GM13976 (cell line): ENCODE results near the gene KLHDC2.

Source experiments
- DNase-seq: peaks from one replicate; pipeline ENCODE4 v3.0.0; 2012; ENCODE audit warnings: low spot score
- in situ Hi-C: fragments of 300-500 bp; cut with MboI; formaldehyde crosslinking; loops from one replicate; pipeline ENCODE4 v1.12.0; 2022; ENCODE audit warnings: low sequenced_read_pairs, mixed read lengths, inconsistent platforms; ENCODE audit not compliant: unreplicated experiment
- TF ChIP-seq, protein P1 (sequence below): IDR thresholded peaks from 2 replicates; pipeline ENCODE4 v1.5.1; 2012; ENCODE audit warnings: borderline replicate concordance, mild to moderate bottlenecking; ENCODE audit not compliant: insufficient read depth; ENCODE audit errors: extremely low read depth, missing control alignments, control extremely low read depth

KLHDC2 gene

DNA sequence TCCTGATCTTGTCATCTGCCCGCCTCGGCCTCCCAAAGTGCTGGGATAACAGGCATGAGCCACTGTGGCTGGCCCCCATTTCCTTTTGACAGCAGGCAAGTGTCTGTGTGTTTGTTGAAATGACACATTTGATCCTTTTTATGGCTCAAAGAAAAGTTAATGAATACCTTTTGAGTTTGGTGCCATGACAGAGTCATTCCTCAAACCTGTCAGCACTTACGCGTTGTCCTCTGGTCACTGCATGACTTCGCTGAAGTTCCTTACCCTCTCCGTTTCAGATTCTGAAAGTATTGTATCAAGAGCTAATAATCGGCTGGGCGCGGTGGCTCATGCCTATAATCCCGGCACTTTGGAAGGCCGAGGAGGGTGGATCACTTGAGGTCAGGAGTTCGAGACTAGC, 52.2 kb downstream of the KLHDC2 start:
- DNase-seq: no peak
- TF ChIP-seq, protein P1, sequence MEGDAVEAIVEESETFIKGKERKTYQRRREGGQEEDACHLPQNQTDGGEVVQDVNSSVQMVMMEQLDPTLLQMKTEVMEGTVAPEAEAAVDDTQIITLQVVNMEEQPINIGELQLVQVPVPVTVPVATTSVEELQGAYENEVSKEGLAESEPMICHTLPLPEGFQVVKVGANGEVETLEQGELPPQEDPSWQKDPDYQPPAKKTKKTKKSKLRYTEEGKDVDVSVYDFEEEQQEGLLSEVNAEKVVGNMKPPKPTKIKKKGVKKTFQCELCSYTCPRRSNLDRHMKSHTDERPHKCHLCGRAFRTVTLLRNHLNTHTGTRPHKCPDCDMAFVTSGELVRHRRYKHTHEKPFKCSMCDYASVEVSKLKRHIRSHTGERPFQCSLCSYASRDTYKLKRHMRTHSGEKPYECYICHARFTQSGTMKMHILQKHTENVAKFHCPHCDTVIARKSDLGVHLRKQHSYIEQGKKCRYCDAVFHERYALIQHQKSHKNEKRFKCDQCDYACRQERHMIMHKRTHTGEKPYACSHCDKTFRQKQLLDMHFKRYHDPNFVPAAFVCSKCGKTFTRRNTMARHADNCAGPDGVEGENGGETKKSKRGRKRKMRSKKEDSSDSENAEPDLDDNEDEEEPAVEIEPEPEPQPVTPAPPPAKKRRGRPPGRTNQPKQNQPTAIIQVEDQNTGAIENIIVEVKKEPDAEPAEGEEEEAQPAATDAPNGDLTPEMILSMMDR: no peak
- in situ Hi-C loops: no loop called here

DNA sequence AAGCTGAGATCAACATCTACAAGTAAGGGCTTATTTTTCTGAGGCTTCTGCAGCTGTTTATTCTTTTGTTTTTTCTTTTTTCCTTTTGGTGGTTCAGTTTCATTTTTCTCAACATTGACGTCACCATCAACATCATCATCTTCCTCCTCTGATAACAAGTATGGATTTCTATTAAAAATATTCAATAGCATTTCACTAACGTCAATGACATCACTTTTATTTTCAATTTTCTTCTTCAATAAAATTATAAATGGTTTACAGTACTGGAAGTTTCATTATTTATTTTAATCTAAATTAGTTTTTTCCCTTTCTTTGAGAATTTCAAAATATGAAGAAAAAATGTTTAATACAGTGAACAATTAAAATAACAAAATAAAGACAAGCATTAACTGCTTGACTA, 60.7 kb downstream of the KLHDC2 start:
- TF ChIP-seq, protein P1: no peak
- no peak for DNase-seq
- in situ Hi-C loops: loop anchor here (25.0 kb wide), 1 partner anchor 191 kb away; the partner anchor contains the start of gene DNAAF2
